Prostate gland (tissue), 2 donors: ENCODE measurements around the gene OR4K1. TPM values are rescaled to one million over a fixed set of nuclear protein-coding genes. Genes with fewer than 3 reads are reported as not detected.

ENCODE experiments used
- DNase-seq: peaks from one replicate; pipeline ENCODE4 v3.0.0-alpha.2; 2019; ENCODE audit warnings: low spot score
- H3K27ac ChIP-seq, 2 donors: fragments of 200-600 bp; sonication (generic); 2 replicates each; pipeline ENCODE4 v1.5.1; 2017 to 2019
- H3K27me3 ChIP-seq: fragments of 200-600 bp; sonication (generic); replicated peaks from 2 replicates; pipeline ENCODE4 v1.5.1; 2019; ENCODE audit not compliant: insufficient read depth
- H3K36me3 ChIP-seq, 2 donors: fragments of 200-600 bp; sonication (generic); 1 replicate in 1 of 2; 2 replicates in 1 of 2; pipeline versions ENCODE4 v1.5.1 to v1.8.1; 2017 to 2019
- H3K4me1 ChIP-seq: fragments of 200-600 bp; sonication (generic); replicated peaks from 2 replicates; pipeline ENCODE4 v1.5.1; 2019
- H3K4me3 ChIP-seq, 2 donors: fragments of 200-600 bp; sonication (generic); 2 replicates each; pipeline ENCODE4 v1.5.1; 2017 to 2019
- H3K9me3 ChIP-seq: fragments of 200-600 bp; sonication (generic); 2 replicates; pipeline ENCODE4 v1.5.1; 2017
- CTCF ChIP-seq, 4 experiments: fragments of 200-600 bp in 2 of 4; fragments of 450-650 bp in 2 of 4; sonication (generic) in 2 of 4; IDR thresholded peaks; 1 replicate in 3 of 4; 2 replicates in 1 of 4; pipeline ENCODE4 v1.5.1; 2016 to 2019; ENCODE audit warnings: antibody characterized with exemption in 4 of 4, mild to moderate bottlenecking in 2 of 4, moderate library complexity in 2 of 4
- POLR2A ChIP-seq: fragments of 450-650 bp; IDR thresholded peaks from one replicate; pipeline ENCODE4 v1.6.1; 2016; ENCODE audit warnings: antibody characterized with exemption, mild to moderate bottlenecking
- POLR2AphosphoS5 ChIP-seq: sonication (generic); formaldehyde crosslinking; IDR thresholded peaks from one replicate; pipeline ENCODE4 v1.6.1; 2017; ENCODE audit warnings: antibody characterized with exemption
- WGBS: methylation state at CpG from one replicate; pipeline ENCODE4 v1.1.5; 2018; 5-methylcytosine and 5-hydroxymethylcytosine counted together
- intact Hi-C: fragments of 100-400 bp; cut with DNase I; formaldehyde crosslinking; loops from one replicate; pipeline ENCODE4 v1.14.2; 2022
- total RNA-seq, 2 donors: library from RNA; depleted of rRNA; stranded (reverse); fragments of >200 nt; gene quantifications; one replicate each; pipeline ENCODE4 v1.1.0, GENCODE V29; 2016

The OR4K1 gene
- total RNA-seq, 2 donors from 2014 or later, result not detected

GRCh38 chr14:19911114-19911513, 19.6 kb upstream of the OR4K1 start:
- DNase-seq, result no peak
- Histone ChIP-seq H3K4me1 (no peaks in the 10 kb centered on the region), H3K27me3 (no peaks in the 10 kb centered on the region), H3K27ac (no peak overlapping the region), H3K9me3 (no peaks in the 10 kb centered on the region), H3K36me3 (no peaks in the 10 kb centered on the region), H3K4me3 (no peak overlapping the region)
- 45% methylated on average over 3 of the region's 3 CpGs for WGBS
- intact Hi-C loops, result no loop called here
- no peak for TF ChIP-seq POLR2AphosphoS5
- TF ChIP-seq CTCF (IDR thresholded peaks at IDR 0.05), result no peak
- TF ChIP-seq POLR2A, result no peak

- DNase-seq, result no peak
- TF ChIP-seq POLR2AphosphoS5 (no peak), CTCF (IDR thresholded peaks at IDR 0.05) (no peak), POLR2A (no peak)
- intact Hi-C loops, result no loop called here
- no peaks in the 10 kb centered on the region for H3K36me3 ChIP-seq
- no peak overlapping the region for H3K4me3 ChIP-seq
- H3K4me1 ChIP-seq, result no peaks in the 10 kb centered on the region
- WGBS, result 66% methylated on average over 3 of the region's 3 CpGs
- H3K9me3 ChIP-seq, result no peaks in the 10 kb centered on the region
- H3K27me3 ChIP-seq, result no peaks in the 10 kb centered on the region
- no peak overlapping the region for H3K27ac ChIP-seq
Observed at GRCh38 chr14:19917243-19917642, 13.5 kb upstream of the OR4K1 start.

- Histone ChIP-seq H3K9me3 (no peaks in the 10 kb centered on the region), H3K36me3 (no peaks in the 10 kb centered on the region), H3K27me3 (no peaks in the 10 kb centered on the region), H3K4me1 (no peaks in the 10 kb centered on the region), H3K27ac (no peak overlapping the region), H3K4me3 (no peak overlapping the region)
- no peak for DNase-seq
- TF ChIP-seq POLR2A (no peak), CTCF (IDR thresholded peaks at IDR 0.05) (no peak), POLR2AphosphoS5 (no peak)
- 54% methylated on average over 1 of the region's 1 CpG for WGBS
- intact Hi-C loops, result no loop called here
Observed at GRCh38 chr14:19917955-19918518, 12.7 kb upstream of the OR4K1 start.

GRCh38 chr14:19918553-19919264, 12.0 kb upstream of the OR4K1 start:
- H3K9me3 ChIP-seq, result no peaks in the 10 kb centered on the region
- H3K4me3 ChIP-seq, result no peak overlapping the region
- H3K27ac ChIP-seq, result no peak overlapping the region
- DNase-seq, result no peak
- TF ChIP-seq CTCF (IDR thresholded peaks at IDR 0.05) (no peak), POLR2AphosphoS5 (no peak), POLR2A (no peak)
- H3K27me3 ChIP-seq, result no peaks in the 10 kb centered on the region
- 46% methylated on average over 4 of the region's 4 CpGs for WGBS
- intact Hi-C loops, result no loop called here
- no peaks in the 10 kb centered on the region for H3K36me3 ChIP-seq
- no peaks in the 10 kb centered on the region for H3K4me1 ChIP-seq
